HL-60 (cell line): Measurements from ENCODE around the gene BAMBI.

Experiments
- DNase-seq, 2 experiments: peaks; one replicate each; pipeline ENCODE4 v3.0.0-alpha.2; 2010 to 2020; ENCODE audit warnings: low read depth in 1 of 2, low spot score in 1 of 2
- H3K27ac ChIP-seq: fragments of 250-450 bp; sonication (Bioruptor Pico); replicated peaks from 2 replicates; pipeline ENCODE4 v1.5.1; 2020; ENCODE audit warnings: mild to moderate bottlenecking, moderate library complexity
- H3K27me3 ChIP-seq: fragments of 250-450 bp; sonication (Bioruptor Pico); 2 replicates; pipeline ENCODE4 v1.5.1; 2021; ENCODE audit warnings: mild to moderate bottlenecking, moderate library complexity; ENCODE audit not compliant: insufficient read depth, poor library complexity, severe bottlenecking
- H3K4me3 ChIP-seq: replicated peaks from 2 replicates; pipeline ENCODE4 v1.5.1; 2011; ENCODE audit warnings: mild to moderate bottlenecking, control low read depth, low read length; ENCODE audit not compliant: insufficient read depth
- GABPA ChIP-seq: IDR thresholded peaks from 2 replicates; pipeline ENCODE4 v1.6.1; 2012; ENCODE audit warnings: low read depth
- POLR2AphosphoS5 ChIP-seq: IDR thresholded peaks from 2 replicates; pipeline ENCODE4 v1.6.1; 2012; ENCODE audit warnings: low read depth
- REST ChIP-seq: IDR thresholded peaks from 2 replicates; pipeline ENCODE4 v1.6.1; 2012; ENCODE audit warnings: low read depth; ENCODE audit not compliant: insufficient replicate concordance
- SPI1 ChIP-seq: IDR thresholded peaks from 2 replicates; pipeline ENCODE4 v1.6.1; 2012; ENCODE audit warnings: low read depth, mild to moderate bottlenecking, borderline replicate concordance
- TF ChIP-seq, protein P1 (sequence below): IDR thresholded peaks from one replicate; pipeline ENCODE4 v1.5.1; 2011; ENCODE audit warnings: low read length, control low read depth, inconsistent platforms; ENCODE audit not compliant: insufficient read depth

BAMBI gene

GRCh38 chr10:28669227-28670173, 7.8 kb upstream of the BAMBI start:
- no peak for DNase-seq
- no peak for TF ChIP-seq SPI1
- no peak for TF ChIP-seq POLR2AphosphoS5
- TF ChIP-seq REST = no peak
- no peak for TF ChIP-seq GABPA
- TF ChIP-seq, protein P1, sequence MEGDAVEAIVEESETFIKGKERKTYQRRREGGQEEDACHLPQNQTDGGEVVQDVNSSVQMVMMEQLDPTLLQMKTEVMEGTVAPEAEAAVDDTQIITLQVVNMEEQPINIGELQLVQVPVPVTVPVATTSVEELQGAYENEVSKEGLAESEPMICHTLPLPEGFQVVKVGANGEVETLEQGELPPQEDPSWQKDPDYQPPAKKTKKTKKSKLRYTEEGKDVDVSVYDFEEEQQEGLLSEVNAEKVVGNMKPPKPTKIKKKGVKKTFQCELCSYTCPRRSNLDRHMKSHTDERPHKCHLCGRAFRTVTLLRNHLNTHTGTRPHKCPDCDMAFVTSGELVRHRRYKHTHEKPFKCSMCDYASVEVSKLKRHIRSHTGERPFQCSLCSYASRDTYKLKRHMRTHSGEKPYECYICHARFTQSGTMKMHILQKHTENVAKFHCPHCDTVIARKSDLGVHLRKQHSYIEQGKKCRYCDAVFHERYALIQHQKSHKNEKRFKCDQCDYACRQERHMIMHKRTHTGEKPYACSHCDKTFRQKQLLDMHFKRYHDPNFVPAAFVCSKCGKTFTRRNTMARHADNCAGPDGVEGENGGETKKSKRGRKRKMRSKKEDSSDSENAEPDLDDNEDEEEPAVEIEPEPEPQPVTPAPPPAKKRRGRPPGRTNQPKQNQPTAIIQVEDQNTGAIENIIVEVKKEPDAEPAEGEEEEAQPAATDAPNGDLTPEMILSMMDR = no peak
- peaks cover 22% of the 10 kb centered on the region for H3K27me3 ChIP-seq
- H3K27ac ChIP-seq = no peak overlapping the region
- no peak overlapping the region for H3K4me3 ChIP-seq

DNA sequence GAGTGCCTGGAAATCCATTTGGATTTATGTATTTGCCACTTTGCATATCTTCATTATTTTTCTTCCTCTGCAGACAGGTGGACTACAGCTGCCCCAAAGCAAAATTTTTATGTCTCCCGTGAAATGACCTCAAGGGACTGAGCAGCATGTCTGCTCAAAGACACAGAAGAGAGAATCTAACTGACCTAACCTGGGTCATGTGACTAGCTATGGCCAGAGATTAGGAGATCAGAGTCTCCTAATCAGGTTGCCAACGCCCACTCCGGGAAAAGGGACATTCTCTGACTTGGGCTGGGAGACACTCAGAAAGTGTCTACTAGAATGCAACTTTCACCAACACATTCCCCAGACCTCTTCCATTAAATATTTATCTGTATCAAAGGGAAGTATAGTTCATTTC, 2.5 kb upstream of the BAMBI start:
- Histone ChIP-seq H3K4me3 (no peak overlapping the region), H3K27ac (no peak overlapping the region), H3K27me3 (peaks cover 8% of the 10 kb centered on the region)
- TF ChIP-seq REST (no peak), POLR2AphosphoS5 (no peak), GABPA (no peak), SPI1 (no peak)
- TF ChIP-seq, protein P1 = no peak
- no peak for DNase-seq

GRCh38 chr10:28676326-28676967, 874 bp upstream of the BAMBI start:
- no peak for TF ChIP-seq GABPA
- TF ChIP-seq REST = no peak
- no peak for TF ChIP-seq SPI1
- TF ChIP-seq POLR2AphosphoS5 = no peak
- TF ChIP-seq, protein P1 = no peak
- peak in 1 of 2 experiments; percentile 31 for DNase-seq
- peak overlapping the region; percentile 76 for H3K27ac ChIP-seq
- peak overlapping the region; percentile 38 for H3K4me3 ChIP-seq
- H3K27me3 ChIP-seq = peaks cover 4% of the 10 kb centered on the region
